Erythroblast (primary cell): ENCODE results near the gene FADD.

Experiments used
- DNase-seq, 2 experiments: peaks; one replicate each; lab custom pipeline; 2025; lab: John Stamatoyannopoulos, UW
- GATA1 ChIP-seq: IDR thresholded peaks from 2 replicates; pipeline ENCODE4 v1.6.1; 2011; ENCODE audit warnings: low read depth, mild to moderate bottlenecking, control low read depth, low read length, moderate library complexity
- POLR2A ChIP-seq: IDR thresholded peaks from 2 replicates; pipeline ENCODE4 v1.6.1; 2011; ENCODE audit warnings: mild to moderate bottlenecking, low read length

The FADD gene, protein sequence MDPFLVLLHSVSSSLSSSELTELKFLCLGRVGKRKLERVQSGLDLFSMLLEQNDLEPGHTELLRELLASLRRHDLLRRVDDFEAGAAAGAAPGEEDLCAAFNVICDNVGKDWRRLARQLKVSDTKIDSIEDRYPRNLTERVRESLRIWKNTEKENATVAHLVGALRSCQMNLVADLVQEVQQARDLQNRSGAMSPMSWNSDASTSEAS

DNA sequence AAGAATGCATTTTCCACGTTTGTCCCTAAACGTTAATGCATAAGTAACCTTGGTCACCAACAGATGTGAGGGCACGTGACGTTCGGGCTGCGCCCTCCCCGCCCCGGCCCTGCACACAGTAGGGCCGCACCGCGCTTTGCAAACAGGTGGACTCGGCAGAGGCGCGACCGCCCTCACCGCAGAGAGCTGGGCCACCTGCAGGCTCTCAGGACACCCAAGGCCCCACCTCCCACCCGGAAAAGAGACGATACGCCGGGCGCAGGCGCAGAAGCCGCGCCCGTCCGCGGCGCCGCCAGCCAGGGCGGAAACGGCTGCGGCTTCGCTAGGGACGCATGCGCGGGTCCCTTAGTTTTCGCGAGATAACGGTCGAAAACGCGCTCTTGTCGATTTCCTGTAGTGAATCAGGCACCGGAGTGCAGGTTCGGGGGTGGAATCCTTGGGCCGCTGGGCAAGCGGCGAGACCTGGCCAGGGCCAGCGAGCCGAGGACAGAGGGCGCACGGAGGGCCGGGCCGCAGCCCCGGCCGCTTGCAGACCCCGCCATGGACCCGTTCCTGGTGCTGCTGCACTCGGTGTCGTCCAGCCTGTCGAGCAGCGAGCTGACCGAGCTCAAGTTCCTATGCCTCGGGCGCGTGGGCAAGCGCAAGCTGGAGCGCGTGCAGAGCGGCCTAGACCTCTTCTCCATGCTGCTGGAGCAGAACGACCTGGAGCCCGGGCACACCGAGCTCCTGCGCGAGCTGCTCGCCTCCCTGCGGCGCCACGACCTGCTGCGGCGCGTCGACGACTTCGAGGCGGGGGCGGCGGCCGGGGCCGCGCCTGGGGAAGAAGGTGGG lies at the start of gene FADD:
FADD (plus strand) TSS at position 377 of the 831 bp plus-strand sequence; CDS start at position 541, 164 bp downstream.
- TF ChIP-seq GATA1 (no peak), POLR2A (peak; percentile 86)
- DNase-seq = peak; percentile 93 to 95

DNA sequence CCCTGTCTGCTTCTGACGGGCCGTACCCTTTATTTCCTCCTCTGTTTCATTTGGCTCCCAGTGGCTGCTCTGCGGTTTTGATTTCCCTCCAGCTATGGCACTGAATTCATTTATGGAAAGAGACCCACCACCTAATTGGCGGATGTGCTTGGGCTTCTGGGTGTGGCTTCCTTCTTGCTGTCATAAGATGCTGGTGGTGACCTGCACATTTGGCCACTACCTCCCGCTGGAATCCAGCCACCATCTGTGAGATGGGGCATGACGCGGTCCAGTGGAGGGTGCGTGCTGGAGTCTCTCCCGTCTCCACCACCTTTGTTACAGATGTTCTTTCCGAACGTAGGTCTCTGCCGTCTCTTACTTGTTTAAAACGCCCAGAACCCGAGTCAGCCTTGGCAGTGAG lies 47.7 kb upstream of the FADD start:
- TF ChIP-seq GATA1 = no peak
- DNase-seq = no peak

DNA sequence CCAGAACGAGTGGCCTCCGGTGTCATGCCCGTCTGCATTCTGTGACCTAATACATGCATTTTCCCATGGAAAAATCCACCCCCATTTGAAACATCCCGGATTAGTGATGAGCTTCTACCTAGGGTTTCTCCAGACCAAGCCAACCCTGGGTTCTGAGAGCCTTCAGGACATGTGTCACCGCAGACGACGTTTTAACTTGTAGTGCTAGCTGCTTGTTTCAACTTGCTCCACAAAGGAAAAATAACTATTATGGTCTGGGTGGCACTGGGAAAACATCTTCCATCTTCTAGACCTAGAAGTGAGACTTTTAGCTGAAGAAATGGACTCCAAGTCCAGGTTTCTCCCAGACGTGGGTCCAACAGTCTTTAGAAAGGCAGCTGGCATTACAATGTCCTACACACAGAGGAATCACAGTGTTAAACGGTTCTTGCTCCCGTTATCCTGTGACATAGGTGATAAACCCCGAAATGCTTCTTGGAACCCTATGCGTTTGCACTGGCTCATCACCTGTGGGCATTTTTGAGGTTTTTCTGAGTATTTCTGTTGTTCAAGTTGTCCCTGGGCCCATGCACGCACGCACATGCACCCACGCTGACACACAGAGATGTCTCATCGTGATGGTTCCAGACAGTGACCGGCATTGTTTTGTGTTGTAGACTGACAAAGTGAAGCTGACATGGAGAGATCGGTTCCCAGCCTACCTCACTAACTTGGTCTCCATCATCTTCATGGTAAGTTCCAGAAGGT lies 46.6 kb upstream of the FADD start:
- no peak for DNase-seq
- TF ChIP-seq POLR2A = no peak
- no peak for TF ChIP-seq GATA1

DNA sequence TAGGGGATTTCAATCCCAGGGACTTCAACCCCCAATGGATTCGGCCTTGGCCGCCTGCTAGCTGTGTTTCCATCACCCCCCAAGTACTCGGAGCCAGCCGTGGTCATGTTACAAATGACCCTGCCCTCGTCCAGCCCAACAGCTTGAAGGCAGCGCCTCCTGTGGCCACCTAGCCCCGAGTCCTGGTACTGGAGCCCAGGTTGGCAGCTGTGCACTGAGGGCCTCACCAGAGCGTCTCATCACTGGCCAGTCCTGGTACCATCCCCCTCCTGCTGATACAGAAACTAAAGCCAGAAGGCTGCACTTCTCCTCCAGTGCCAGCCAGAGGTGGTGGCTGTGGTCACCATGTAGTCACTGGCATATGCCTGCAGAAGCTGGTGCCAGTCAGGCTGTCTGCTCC lies 44.9 kb upstream of the FADD start:
- DNase-seq = peak; percentile 6 to 22
- TF ChIP-seq POLR2A (no peak), GATA1 (no peak)

DNA sequence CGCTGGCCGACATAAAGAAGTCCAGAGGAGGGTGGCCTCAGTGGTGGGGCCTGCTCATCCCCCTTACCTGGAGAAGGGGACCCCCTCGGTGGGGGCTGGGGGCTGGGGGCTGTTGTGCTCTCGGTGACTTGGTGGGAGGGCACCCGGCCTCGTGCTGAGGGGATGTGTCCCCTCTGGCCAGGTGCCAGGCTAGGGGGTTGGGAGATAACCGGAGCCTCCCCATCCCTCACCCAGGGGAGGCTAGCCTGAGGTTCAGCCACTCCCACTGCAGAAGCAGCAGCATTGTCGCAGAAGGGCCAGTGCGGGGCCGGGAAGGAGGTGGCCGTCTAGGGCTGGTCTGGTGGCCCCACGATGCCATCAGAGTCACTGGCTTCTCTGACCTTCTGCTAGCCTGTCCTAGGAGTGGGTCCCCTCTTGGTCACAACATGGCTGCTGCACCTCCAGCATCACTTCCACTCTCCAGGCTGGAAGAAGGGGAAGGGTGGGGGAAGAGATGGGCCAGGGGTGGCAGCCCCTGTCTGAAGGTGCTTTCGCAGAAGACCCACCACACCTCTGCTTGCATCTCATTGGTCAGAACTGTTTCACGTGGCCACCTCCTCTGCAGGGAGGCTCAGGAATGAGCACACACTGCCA lies 44.2 kb upstream of the FADD start:
- TF ChIP-seq GATA1 (no peak), POLR2A (no peak)
- DNase-seq = no peak

DNA sequence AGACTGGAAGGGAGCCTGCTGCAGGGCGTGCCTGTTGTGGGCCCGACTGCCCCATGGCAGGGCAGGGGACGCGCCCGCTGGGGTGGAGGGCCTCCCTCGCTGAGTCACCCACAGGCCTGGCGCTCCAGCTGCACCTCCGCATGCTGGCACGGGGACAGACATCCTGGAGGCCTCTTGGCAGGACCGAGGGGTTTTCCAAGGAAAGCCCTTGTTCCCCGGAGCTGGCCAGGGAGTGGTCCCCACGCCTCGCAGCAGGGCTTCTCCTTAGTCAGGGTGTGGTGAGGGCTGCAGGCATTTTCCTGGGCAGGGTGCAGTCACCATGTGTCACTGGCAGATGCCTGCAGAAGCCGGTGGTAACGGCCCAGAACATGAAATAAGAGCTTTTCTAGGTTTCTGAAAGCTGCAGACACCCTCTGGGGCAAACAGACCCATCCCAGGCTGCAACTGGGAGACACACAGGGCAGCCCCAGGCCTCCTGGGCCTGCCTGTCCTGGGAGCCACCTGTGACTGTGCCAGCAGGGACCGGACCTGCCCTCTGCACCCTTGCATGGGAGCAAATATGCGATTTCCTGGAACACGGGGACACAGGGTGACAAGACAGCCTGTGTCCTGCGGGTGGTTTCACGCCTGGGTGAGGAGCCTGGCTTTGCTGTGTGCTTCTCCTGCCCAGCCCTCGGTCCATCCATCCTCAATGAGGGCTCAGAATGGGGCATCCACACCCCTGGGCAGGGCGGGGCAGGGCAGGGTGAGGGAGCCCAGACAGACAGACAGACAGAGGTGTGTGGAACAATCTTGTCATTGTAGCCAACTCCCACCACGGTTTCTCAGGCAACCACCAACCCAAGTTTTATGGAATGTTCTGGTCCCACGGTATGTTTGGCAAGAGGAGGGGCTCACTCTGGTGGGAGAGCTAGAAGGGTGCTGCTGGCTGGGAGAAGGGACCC lies 43.2 kb upstream of the FADD start:
- TF ChIP-seq GATA1 = no peak
- no peak for TF ChIP-seq POLR2A
- DNase-seq = no peak

DNA sequence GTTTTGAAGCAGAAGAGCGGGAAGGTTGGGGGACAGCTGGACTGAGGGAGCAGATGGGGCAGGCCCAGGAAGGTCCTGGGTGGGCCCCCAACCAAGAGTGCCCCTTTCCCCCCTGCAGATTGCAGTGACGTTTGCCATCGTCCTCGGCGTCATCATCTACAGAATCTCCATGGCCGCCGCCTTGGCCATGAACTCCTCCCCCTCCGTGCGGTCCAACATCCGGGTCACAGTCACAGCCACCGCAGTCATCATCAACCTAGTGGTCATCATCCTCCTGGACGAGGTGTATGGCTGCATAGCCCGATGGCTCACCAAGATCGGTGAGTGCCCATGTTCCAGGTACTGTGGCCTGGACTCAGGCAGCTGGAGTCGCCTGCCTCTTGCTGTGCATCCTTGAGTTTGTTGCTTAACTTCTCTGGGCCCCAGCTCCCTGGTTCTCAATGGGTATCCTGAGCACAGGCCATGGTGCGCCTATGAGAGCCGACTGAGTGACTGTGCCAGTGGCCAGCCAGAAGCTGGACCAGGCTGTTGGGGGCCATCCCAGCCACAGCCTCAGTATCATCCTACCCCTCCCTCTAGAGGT lies 42.0 kb upstream of the FADD start:
- no peak for TF ChIP-seq GATA1
- no peak for DNase-seq

DNA sequence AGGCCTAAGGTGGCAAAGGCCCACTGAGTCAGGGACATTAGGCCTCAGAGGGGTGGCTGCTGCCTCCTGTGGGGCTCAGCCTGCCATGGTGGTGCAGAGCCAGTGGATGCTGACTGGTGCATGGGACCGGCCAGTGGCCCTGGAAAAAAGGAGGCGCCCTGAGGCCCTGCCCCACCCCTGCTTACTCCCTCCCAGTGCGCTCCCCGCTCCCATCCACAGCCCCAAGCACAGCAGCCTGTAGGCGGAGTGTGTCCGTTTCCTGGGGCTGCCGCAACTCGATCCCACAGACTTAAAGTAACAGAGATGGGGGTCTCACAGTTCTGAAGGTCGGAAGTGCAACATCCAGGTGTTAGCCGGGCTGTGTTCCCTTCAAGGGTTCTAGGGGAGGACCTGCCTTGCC lies 38.4 kb upstream of the FADD start:
- no peak for TF ChIP-seq POLR2A
- no peak for DNase-seq

DNA sequence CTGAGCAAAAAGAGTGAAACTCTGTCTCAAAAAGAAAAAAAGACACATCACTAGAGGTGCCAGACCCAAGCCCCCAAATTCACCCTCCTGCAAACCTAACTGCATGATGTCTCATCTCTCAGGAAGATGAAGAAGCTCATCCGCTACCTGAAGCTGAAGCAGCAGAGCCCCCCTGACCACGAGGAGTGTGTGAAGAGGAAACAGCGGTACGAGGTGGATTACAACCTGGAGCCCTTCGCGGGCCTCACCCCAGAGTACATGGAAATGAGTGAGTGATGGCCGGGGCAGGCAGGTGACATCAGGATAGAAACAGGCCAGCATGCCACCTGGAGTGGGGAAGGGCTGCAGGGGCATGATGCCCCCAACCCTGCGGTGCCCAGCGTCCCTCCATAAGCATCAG lies 36.0 kb upstream of the FADD start:
- no peak for DNase-seq
- TF ChIP-seq GATA1 = no peak
- TF ChIP-seq POLR2A = no peak

DNA sequence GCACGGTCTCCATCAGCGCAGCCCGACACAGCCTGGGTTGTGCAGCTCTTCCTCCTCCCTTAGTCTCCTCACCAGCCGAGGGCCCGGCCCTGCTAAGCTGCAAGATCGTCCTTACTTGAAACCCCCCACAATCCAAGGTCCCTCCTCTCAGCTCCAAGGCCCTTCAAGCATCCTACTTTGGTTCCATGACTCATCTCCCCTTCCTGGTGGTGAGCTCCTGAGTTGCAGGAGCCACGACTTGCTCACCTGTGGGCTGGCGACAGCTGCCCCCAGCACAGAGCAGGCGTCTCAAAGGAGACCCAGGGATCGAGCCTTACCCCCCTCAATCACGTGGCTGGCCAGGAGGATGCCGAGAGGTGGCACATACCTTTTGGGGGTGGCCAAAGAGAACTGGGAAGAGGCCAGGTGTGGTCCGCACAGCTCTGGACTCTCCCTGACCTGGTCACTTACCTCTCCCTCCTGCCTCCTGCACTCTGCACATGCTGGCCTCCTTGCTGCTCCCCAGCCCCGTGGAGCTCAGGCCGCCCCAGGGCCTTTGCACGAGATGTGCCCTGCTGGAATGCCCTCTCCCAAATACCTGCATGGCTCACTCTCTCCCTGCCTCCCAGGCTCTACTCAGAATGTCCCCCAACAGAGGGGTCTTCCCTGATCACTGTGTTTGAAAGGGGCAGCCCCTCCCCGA lies 35.2 kb upstream of the FADD start:
- TF ChIP-seq GATA1 = no peak
- no peak for TF ChIP-seq POLR2A
- no peak for DNase-seq

DNA sequence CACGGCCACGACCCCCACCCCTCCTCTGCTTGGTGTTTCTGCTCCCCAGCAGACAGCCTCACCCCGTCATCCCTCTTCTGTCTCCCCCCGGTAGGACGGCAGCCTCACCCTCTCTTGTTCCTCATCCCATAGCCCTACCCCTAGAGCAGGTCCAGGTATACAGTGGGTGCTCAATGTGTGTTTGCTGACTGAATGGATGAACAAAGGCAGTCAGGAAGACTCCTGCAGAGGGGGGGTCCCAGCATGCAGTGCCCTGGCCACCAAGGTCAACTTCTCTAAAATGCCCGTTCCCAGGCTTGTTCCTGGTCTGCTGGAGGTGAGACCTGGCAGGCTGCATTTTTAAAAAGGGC lies 34.7 kb upstream of the FADD start:
- TF ChIP-seq POLR2A (no peak), GATA1 (no peak)
- DNase-seq = no peak

DNA sequence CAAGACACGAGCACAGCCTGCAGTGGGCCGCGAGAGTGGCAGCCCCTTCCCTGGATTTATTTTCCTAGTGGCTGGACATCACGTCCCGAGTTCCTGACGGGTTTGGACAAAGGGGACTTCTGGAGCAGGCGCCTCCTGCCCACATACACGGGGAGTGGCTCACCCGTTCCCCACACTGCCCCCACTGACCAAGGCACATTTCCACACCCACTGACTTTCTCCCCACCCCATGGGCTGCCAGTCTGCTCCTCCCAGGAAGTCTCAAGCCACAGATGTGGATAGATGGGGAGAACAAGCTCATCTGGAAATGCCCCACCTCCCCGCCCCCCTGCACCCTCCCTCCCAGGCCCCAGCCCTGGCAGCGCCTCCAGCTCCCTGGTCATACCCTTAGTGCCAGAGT lies 34.0 kb upstream of the FADD start:
- no peak for TF ChIP-seq GATA1
- no peak for TF ChIP-seq POLR2A
- DNase-seq = no peak
